Activated CD4-positive, CD25-positive, alpha-beta regulatory T cell treated with anti-CD3 and anti-CD28 coated beads, Interleukin-2, amount 50 U/mL, for 24 hours (primary cell): ENCODE measurements around the gene GANC.
"Not testable (repeated sequence)": the region's sequence is repeated elsewhere in the genome, so short reads cannot be mapped to it uniquely, and the experiment has no call there.

ENCODE experiments used
- ATAC-seq, 2 donors: fragments of 150-1000 bp; cut with Tn5 transposase; one replicate each; pipeline ENCODE4 v1.10.0; 2021; ENCODE audit warnings: mild to moderate bottlenecking in 1 of 2, moderate library complexity in 1 of 2

GANC gene

DNA sequence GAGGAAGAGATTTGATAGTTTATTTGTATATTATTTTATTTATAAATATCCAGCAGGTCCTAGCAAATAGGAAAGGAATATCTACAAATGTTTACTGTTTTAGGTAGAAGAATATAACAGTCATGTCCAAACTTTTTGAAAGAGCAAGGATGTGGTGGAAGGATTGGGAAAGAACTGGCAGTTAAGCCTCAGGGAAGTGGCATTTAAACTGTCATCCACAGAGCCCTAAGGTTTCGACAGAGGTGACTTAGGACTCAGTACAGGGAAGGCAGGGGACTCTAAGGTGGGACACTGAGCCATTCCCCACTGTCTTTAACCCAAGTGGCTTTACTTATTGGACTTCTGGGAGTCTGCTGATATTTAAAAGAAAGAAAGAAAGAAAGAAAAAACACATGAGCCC lies 12.0 kb downstream of the GANC start:
- no peak for ATAC-seq

DNA sequence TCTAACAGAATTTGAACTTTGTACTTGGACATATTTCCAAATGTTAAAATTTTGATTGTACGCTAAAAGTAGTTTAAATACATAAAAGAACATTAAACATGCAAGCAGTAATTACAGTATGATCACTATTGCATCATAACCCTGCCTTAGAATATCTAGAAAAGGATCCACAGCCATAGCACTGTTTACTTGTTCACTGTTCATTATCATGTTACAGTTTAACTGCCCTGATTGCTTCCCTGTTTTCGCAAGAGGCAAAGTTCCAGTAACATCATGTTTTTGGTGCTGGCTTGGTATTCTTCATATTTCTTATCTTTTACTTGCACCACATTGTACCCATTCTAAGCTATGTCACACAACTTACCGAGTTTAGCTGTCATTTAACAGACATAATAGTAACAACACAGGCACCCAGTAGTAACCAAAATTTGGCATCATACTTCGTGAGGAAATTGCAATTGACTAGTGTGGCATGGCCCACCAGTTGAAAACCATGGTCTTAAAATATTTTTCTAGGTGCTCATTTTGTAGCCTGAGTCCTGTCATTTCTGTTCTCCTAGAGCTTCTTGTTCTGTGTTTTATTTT lies 13.5 kb downstream of the GANC start:
- no peak for ATAC-seq

DNA sequence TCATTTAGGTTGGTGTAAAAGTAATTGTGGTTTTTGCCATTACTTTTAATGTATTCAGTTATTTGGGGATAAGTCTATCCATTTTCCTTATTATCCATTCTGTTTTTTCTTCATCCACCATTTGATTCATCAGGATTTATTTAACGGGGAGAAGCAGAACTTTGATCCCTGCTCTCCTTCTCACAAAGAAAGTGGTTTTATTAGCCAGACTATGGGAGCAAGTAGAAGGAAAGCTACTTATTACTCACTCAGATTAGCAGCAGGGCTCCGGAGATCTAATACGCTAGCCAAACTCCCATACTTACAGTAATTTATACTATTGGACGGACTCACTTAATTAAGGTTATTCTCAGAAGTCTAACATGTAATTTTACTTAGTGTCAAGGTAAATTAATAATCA lies 14.9 kb downstream of the GANC start:
- ATAC-seq = no peak

DNA sequence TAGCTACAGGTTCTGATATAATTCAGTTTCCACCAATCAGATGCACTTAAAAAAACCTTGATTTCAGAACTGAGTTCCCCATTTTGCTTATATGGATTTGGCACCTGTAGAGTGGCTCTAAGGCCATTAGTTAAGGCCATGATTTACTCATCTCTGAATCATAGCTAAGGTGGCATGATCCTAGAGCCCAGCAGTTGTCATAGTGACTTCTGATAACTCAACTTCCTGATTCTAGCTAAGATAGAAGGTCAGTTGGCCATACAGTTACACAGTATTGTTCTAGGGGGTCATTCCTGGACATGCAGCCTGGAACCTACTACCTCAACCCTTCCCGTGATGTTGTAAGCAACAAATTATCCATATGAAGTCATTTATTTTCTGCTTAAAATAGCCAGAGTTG lies 16.2 kb downstream of the GANC start:
- no peak for ATAC-seq

DNA sequence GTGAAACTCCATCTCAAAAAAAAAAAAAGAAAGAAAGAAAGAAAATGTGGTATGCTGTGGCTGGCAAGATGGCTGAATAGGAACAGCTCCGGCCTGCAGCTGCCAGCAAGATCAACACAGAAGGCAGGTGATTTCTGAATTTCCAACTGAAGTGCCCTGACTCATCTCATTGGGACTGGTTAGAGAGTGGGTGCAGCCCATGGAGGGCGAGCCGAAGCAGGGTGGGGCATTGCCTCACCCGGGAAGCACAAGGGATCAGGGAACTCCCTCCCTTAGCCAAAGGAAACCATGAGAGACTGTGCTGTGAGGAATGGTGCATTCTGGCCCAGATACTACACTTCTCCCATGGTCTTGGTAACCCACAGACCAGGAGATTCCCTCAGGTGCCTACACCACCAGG lies 28.0 kb downstream of the GANC start:
- ATAC-seq = not testable (repeated sequence)

DNA sequence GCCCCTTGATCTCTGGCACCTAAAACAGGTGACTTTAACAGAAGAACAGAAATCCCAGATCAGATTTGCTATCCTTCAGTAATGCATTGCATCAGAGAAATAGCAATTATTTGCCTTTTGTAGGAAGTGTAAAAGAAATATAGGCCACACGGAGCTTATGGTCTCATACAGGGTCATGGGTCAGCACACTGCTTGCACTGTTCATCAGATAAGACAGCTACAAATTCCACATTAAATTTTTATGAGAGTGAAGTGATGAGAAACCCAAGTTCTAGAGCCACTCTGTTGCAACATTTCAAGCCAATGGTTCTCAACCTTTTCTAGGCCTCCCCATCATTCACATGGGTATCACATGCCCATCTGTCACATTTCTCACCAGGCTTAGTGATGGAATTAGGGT lies 33.7 kb downstream of the GANC start:
- no peak for ATAC-seq

DNA sequence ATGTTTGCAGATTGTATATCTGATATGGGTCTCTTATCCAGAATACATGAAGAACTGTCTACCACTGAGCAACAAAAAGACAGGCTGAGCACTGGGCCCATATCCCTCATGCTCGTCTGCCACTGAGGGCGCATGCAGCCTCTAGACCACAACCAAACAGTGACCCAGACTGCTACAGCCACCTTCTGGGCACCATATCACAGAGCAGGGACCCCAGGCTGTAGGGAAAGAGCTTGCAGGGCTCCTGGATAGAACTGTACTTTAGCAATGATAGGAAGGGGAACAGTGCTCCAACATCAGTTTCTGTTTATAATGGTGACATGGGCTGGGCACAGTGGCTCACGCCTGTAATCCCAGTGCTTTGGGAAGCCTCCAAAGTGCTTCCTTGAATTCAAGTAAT lies 40.5 kb downstream of the GANC start:
- no peak for ATAC-seq

DNA sequence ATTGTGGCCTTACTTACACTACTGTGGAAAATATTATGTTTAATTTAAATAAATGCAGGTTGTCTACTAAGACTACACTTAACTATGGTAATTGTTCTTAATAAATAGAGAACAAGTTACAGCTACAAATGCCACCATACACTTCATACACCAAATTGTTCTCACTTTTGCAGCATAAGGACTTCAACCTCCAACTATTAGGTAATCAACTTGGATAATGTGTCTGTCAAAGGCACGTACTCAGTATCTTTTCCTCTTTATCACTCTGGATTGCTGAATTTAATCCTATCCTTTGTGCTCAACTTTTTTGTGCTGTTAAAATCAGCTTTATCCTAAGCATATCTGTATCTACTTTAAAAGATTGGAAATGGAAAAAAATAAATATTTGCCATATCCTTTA lies 41.8 kb downstream of the GANC start:
- ATAC-seq = no peak

DNA sequence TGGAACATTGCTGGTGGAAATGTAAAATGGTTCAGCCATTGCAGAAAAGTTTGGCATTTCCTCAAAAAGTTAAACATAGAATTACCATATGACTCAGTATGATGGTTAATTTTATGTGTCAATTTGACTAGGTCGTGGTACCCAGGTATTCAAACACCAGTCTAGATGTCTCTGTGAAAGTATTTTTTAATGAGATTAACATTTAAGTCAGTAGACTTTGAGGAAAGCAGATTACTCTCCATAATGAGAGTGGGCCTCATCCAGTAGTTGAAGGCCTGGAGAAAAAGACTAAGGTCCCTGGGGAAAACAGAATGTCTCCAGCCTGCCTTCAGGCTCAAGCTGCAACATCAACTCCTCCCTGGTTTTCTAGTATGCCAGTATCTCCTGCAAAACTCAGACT lies 42.5 kb downstream of the GANC start:
- ATAC-seq = peak in 1 of 2 donors; percentile 55

DNA sequence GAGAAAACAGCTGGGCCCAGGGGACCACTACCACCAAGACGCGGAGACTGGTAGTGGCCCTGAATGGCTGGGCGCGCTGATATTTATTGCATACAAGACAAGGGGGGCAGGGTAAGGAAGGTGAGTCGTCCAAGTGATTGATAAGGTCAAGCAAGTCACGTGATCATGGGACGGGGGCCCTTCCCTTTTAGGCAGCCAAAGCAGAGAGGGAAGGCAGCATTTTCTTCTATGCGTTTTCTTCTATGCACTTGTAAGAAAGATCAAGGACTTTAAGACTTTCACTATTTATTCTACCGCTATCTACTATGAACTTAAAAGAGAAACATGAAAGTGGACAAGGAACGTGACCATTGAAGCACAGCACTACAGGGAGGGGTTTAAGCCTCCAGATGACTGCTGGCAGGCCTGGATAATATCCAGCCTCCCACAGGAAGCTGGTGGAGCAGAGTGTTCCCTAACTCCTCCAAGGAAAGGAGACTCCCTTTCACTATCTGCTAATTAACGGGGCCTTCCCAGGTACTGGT lies 43.3 kb downstream of the GANC start:
- not testable (repeated sequence) for ATAC-seq

DNA sequence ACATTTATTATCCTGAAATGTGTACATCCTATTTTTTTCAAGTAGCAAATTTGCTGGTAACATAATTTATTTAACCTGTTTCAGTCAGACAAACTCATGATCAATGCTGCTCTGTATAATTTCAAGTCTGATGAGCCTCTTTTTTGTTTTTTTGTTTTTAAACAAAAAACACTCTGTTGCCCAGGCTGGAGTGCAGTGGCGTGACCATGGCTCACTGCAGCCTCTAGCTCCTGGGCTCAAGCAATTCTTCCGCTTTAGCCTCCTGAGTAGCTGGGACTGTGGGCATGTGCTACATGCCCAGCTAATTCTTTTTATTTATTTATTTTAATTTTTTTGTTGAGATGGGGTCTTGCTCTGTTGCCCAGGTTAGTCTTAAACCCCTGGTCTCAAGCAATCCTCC lies 46.2 kb downstream of the GANC start:
- no peak for ATAC-seq

DNA sequence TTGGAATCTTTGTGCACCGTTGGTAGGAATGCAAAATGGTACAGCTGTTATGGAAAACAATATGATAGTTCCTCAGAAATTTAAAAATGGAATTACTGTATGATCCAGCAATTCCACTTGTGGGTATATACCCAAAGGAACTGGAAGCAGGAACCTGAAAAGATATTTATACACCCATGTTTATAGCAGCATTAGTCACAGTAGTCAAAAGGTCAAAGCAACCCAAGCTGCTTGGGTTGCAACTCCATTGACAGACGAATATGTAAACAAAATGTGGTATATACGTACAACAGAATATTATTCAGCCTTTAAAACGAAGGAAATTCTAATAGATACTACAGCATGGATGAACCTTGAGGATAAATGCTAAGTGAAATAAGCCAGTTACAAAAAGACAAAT lies 51.3 kb downstream of the GANC start:
- no peak for ATAC-seq

DNA sequence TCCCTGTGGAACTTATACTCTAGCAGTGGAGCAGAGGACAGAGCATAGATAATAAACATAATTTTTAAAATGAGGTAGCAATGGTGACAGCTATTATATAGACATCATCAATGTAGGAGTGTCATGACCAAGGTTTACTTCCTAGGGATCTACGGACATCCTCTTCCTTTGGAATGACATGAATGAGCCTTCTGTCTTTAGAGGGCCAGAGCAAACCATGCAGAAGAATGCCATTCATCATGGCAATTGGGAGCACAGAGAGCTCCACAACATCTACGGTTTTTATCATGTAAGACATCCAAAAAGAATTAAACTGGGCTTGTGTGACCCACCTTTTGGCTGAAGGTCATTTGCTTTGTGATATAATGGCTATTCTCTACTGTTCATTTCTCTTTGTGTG lies 56.2 kb downstream of the GANC start:
- ATAC-seq = no peak

DNA sequence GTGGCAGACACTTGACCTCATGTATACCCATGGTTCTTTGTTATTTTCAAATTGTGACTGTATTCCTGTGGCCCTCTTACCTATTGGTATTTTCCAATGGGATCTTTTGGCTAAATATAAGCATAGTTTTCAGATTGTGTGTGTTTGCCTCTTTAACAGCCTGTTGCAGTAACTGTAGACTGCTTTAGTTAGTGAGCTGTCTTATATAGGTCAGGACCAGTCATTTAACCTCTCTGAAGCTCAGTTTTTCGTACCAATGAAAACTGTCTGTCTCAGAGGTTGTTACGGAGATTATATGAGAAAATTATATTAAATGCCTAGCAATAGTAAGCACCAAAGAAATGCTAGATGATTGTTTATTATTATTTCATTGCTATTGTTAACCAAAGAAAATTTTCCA lies 57.0 kb downstream of the GANC start:
- ATAC-seq = no peak

DNA sequence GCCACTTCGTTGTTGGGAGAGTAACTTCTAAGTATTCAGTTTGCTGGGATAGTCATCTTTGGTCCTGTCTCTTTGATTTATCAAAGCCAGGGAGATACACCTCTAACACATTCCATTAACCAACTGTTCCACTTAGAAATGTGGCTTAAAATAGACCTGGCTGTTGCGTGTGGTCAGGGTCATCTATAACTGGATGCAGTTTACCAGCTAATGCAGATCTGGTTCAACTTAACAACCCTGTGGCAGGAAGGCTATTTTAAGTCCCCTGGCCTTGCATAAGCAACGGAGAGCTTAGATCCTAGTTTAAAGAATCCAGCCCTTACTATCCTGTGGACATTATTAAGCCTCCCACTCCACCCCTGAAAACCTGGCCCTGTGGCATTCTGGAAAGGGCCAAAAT lies 58.2 kb downstream of the GANC start:
- ATAC-seq = no peak

DNA sequence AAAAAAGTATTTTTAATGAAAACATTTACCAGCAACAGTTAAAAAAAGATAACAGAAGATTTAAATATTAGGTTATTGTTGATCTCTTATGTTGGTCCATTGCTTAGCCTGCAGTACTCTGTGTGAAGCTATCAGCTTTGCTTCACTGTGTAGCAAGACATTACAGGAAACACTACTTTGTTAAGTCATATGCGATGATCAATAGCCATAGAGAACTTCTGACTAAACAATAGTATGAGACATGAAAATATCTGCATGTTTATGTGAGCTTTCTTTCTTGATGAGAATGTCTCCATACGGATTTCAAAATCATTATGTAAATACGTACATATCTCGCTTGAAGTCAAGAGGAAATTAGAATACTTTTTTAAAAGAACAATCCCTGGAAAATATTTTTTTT lies 59.3 kb downstream of the GANC start:
- ATAC-seq = no peak

DNA sequence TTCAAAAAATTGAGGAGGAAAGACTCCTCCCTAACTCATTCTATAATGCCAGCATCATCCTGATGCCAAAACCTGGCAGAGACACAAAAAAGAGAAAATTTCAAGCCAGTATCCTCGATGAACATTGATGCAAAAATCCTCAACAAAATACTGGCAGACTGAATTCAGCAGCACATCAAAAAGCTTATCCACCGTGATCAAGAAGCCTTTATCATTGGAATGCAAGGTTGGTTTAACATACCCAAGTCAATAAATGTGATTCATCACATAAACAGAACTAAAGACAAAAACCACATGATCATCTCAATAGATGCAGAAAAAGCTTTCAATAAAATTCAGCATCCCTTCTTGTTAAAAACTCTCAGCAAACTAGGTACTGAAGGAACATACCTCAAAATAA lies 62.1 kb downstream of the GANC start:
- ATAC-seq = no peak

DNA sequence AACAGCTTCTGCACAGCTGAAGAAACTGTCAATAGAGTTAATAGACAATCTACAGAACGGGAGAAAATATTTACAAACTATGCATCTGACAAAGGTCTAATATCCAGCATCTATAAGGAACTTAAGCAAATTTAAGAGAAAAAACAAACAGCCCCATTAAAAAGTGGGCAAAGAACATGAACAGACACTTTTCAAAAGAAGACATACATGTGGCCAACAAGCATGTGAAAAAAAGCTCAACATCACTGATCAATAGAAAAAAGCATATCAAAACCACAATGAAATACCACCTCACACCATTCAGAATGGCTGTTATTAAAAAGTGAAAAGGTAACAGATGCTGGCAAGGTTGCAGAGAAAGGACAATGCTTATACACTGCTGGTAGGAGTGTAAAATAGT lies 63.6 kb downstream of the GANC start:
- not testable (repeated sequence) for ATAC-seq

DNA sequence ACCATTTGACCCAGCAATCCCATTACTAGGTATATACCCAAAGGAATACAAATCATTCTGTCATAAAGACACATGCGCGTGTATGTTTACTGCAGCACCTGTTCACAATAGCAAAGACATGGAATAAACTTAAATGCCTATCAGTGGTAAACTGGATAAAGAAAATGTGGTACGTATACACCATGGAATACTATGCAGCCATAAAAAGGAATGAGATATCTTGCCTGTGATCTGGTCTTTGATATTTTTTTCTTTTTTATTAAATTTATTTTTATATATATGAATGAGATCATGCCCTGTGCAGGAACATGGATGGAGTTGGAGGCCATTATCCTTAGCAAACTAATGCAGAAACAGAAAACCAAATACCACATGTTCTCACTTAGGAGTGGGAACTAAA lies 64.1 kb downstream of the GANC start:
- ATAC-seq = not testable (repeated sequence)

DNA sequence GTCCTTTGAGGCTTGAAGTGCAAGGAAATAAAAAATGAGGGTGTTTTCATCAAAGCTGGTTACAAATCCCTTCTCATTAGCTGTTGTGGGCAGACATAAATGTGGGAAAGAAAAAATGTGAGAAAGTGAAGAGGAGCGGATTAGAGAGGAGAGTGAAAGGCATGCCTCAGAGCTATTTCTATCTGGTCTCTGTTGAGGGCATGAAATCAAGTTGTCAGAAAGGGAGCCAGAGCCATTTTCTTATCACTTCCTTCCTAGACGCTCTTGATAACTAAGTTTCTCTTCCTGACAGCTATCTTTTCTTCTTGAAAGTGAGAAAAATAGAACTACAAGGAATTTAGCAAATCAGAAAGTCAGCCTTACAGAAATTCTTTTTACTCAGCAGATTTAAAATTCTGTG lies 65.5 kb downstream of the GANC start:
- no peak for ATAC-seq

DNA sequence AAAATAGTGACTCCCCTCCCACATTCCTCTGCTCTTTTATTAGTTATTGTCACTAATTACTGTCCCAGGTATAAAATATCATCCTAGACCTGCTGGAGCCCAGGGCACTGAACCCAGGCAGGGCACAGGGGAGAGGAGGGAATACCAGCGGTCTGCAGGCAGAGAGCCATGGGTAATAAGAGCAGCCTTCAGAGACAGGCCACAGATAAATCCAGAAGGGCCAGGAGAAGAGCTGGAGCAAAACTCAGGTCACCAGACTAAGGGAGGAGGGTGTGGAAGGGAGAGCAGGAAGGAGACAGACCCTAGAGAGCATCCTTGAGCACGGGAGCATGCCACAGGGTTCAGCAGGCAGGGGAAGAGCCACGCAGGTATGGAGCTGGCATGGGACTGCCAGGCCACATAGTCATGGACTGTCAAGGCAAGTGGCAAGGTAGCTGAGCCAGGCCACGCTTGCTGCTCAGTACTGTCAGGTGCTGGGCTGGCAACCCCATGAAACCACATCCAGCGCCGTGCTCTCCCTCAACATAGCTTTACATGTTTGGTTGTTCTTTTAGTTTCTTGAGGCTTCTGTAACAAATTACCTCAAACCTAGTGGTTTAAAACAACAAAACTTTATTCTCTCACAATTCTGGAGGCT lies 70.7 kb downstream of the GANC start:
- no peak for ATAC-seq

DNA sequence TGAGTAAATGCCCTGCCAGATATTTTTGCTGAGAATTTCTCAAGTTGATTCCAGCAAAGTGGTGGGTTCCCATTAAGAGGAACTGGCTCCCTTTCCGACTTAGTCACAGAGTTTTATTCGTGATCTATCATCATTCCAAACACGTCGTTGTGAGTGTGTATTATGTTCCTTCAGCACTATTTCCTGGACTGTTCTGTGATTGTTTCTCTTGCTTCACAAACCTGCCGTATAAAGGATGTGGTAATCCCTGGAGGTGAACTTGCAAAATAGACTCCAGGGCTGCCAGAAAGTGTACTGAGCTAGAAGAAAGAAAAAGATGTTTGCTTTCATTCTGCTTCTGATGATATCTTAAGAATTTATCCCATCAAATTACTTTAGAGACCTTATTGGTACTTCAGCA lies 71.8 kb downstream of the GANC start:
- ATAC-seq = no peak

DNA sequence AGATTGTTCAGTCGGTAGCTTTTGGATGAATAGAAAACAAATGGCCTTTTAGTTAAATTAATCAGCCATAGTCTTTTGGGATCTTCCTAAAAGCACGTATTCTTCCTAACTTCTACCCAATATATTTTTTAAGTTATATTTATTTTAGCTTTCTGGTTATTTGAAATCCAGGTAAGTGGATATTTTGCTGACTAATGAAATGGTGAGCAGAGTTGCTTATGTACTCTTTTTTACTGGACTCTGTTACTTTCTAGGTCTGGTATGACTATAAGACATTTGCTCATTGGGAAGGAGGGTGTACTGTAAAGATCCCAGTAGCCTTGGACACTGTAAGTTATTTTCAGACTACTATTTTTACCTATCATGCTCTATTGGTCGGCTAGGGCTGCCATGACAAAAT lies 72.5 kb downstream of the GANC start:
- ATAC-seq = no peak

DNA sequence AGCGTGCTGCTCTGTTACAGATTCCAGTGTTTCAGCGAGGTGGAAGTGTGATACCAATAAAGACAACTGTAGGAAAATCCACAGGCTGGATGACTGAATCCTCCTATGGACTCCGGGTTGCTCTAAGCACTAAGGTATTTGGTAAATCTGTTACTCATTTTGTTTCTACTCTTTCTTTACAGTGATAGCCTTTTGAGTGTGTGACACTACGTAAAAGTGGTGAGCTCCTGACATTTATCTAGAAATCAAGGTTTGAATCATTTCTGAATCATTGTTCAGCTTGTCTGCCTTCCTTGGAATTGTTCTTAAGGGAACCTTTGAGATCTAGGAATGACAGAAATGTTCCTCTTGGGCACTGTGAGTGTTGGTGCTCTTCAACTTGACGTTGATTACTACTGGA lies 75.1 kb downstream of the GANC start:
- no peak for ATAC-seq

DNA sequence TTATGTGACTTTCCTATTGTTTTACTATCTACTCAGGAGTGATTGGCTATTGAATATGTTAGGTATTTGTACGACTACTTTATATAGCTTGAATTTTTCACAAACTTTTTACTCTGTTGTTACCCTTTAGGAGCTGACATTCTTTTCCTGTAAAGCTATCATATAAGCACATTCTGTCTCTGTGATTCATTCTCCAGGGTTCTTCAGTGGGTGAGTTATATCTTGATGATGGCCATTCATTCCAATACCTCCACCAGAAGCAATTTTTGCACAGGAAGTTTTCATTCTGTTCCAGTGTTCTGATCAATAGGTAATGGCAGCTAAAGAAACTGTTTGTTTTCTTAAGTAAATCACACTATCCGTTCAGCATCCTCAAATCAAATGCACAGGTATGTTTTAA lies 76.2 kb downstream of the GANC start:
- no peak for ATAC-seq
